Chondrocyte (in vitro differentiated cells): ENCODE data around the gene IL1RAP. TPM values are rescaled to one million over a fixed set of nuclear protein-coding genes. Genes with fewer than 3 reads are reported as not detected.

Source experiments
- DNase-seq: peaks from one replicate; pipeline ENCODE4 v3.0.0; 2021; ENCODE audit warnings: mixed read lengths, low spot score
- H3K27ac Mint-ChIP-seq: one replicate; pipeline ENCODE4 v1.8.0; 2021; ENCODE audit warnings: mild to moderate bottlenecking, moderate library complexity, mixed read lengths; ENCODE audit not compliant: unreplicated experiment
- H3K27me3 Mint-ChIP-seq: 2 replicates; pipeline ENCODE4 v1.8.0; 2021; ENCODE audit warnings: low read depth, mixed read lengths
- H3K36me3 Mint-ChIP-seq: 2 replicates; pipeline ENCODE4 v1.8.0; 2021; ENCODE audit warnings: low read depth, mixed read lengths
- H3K4me1 Mint-ChIP-seq: 2 replicates; pipeline ENCODE4 v1.8.0; 2021; ENCODE audit warnings: low read depth, mild to moderate bottlenecking, mixed read lengths
- H3K4me3 Mint-ChIP-seq: one replicate; pipeline ENCODE4 v1.8.0; 2021; ENCODE audit warnings: mild to moderate bottlenecking, moderate library complexity, mixed read lengths; ENCODE audit not compliant: unreplicated experiment
- H3K9me3 Mint-ChIP-seq: 2 replicates; pipeline ENCODE4 v1.8.0; 2021; ENCODE audit warnings: low read depth, mixed read lengths
- total RNA-seq: library from RNA; stranded (reverse); gene quantifications from 3 replicates; pipeline ENCODE4 v1.2.1, GENCODE V29; 2021
- TF ChIP-seq, protein P1 (sequence below): fragments of 200-600 bp; sonication (generic); IDR thresholded peaks from 2 replicates; pipeline ENCODE4 v1.5.0; 2021; ENCODE audit warnings: antibody characterized with exemption, mild to moderate bottlenecking, moderate library complexity

IL1RAP gene
- total RNA-seq, 1 donor from 2014 or later = 30.4 TPM

DNA sequence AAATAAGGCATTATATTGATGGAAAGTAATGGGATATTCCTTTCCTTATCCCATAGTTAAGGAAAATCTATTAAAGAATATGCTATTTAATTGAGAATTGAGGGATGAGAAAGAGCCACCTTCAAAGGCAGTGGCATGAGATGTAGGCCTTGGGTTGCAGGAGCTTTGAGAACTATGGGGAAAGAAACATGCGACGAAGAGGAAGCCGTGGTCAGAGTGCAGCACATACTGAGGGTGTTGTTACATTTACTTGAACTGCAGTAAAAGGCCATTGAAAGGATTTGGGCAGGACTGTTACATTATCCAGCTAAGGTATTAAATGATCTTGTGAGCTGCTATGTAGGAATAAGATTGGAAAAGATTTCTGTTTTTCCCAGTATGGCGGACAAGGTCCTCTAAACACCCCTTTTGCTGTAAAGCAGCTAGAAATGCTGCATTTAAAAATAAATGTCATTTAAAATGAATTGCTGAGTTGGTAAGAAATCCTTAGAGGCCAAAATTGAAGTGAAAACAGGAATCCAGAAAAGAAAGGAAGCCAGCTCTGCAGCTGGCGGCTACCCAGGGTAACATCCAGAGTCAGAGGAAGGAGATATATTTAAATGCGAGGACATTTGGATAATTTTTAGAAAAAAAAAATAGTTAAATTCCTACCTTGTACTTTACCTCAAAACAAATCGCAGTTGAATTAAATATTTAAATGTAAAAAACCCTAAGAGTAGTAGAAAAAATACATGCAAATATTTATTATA lies 61.7 kb downstream of the IL1RAP start:
- no peak overlapping the region for H3K4me3 Mint-ChIP-seq
- TF ChIP-seq, protein P1, sequence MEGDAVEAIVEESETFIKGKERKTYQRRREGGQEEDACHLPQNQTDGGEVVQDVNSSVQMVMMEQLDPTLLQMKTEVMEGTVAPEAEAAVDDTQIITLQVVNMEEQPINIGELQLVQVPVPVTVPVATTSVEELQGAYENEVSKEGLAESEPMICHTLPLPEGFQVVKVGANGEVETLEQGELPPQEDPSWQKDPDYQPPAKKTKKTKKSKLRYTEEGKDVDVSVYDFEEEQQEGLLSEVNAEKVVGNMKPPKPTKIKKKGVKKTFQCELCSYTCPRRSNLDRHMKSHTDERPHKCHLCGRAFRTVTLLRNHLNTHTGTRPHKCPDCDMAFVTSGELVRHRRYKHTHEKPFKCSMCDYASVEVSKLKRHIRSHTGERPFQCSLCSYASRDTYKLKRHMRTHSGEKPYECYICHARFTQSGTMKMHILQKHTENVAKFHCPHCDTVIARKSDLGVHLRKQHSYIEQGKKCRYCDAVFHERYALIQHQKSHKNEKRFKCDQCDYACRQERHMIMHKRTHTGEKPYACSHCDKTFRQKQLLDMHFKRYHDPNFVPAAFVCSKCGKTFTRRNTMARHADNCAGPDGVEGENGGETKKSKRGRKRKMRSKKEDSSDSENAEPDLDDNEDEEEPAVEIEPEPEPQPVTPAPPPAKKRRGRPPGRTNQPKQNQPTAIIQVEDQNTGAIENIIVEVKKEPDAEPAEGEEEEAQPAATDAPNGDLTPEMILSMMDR = no peak
- H3K36me3 Mint-ChIP-seq = peaks cover 1% of the 10 kb centered on the region
- H3K27ac Mint-ChIP-seq = no peak overlapping the region
- peaks cover 11% of the 10 kb centered on the region for H3K4me1 Mint-ChIP-seq
- no peaks in the 10 kb centered on the region for H3K27me3 Mint-ChIP-seq
- no peaks in the 10 kb centered on the region for H3K9me3 Mint-ChIP-seq
- no peak for DNase-seq

DNA sequence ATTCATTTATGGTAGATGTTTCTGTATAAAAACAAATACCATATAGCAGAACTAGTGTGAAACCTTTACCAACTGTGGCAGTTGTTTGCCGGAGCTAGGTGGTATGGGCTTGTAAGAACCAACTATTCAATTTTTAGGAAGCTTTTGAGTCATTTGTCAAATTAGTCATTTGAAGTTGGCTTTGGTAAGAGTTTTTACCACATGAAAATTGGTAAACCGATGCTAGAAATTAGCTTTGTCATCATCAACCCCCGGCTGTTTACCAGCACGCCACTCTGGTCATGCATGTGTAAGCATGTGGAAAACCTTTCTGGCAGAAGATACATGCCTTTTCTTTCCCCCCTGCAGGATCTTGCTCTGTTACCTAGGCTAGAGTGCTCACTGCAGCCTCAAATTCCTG lies 63.3 kb downstream of the IL1RAP start:
- no peaks in the 10 kb centered on the region for H3K9me3 Mint-ChIP-seq

DNA sequence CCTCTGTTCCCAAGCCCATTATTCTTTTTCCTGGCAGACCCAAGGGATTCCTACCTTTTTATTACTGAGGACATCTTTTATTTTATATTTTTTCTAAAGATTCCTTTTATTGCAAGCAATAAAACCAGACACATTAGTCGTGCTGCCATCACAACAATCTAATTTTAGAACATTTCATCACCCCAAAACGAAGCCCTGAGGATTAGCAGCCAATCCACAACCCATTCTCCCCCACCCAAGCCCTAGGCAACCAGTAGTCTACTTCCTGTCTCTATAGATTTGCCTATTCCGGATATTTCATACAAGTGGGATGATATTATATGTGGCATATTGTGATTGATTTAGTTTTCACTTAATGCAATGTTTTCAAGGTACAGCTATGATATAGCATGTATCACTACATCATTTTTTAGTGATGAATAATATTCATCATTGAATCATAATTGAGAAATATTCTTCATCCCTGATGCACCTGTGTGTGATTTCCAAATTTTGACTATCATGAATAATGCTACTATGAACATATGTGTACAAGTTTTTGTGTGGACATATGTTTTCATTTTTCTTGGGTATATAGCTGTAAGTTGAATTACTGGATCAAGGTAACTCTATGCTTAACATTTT lies 65.7 kb downstream of the IL1RAP start:
- no peaks in the 10 kb centered on the region for H3K9me3 Mint-ChIP-seq
- H3K4me1 Mint-ChIP-seq = peaks cover 16% of the 10 kb centered on the region
- H3K27ac Mint-ChIP-seq = no peak overlapping the region
- H3K36me3 Mint-ChIP-seq = peaks cover 2% of the 10 kb centered on the region
- no peak for DNase-seq
- H3K4me3 Mint-ChIP-seq = no peak overlapping the region
- TF ChIP-seq, protein P1 = no peak
- no peaks in the 10 kb centered on the region for H3K27me3 Mint-ChIP-seq

More for the DNA sequence above, 63.3 kb downstream of the IL1RAP start:
- Mint-ChIP-seq H3K4me3 (no peak overlapping the region), H3K27me3 (no peaks in the 10 kb centered on the region), H3K4me1 (peaks cover 16% of the 10 kb centered on the region), H3K27ac (peak overlapping the region; percentile 32), H3K36me3 (peaks cover under 1% of the 10 kb centered on the region)
- DNase-seq = no peak
- TF ChIP-seq, protein P1 = no peak

DNA sequence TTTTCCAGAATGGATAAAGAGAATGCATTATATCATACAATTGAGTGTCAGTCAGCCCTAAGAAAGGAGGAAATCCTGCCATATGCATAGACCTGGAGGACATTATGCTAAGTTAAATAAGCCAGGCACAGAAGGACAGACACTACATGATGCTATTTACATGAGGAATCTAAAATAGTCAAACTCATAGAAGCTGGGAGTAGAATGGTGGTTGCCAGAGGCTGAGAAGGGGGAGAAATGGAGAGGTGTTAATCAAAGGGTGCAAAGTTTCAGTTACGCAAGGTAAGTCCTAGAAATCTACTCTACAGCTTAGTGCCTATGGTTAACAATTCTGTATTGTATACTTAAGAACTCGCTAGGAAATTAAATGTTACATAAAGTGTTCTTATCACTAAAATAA lies 66.5 kb downstream of the IL1RAP start:
- Mint-ChIP-seq H3K9me3 (no peaks in the 10 kb centered on the region), H3K4me1 (peaks cover 18% of the 10 kb centered on the region), H3K27ac (no peak overlapping the region), H3K27me3 (no peaks in the 10 kb centered on the region), H3K4me3 (no peak overlapping the region), H3K36me3 (peaks cover 2% of the 10 kb centered on the region)
- DNase-seq = no peak
- TF ChIP-seq, protein P1 = no peak

DNA sequence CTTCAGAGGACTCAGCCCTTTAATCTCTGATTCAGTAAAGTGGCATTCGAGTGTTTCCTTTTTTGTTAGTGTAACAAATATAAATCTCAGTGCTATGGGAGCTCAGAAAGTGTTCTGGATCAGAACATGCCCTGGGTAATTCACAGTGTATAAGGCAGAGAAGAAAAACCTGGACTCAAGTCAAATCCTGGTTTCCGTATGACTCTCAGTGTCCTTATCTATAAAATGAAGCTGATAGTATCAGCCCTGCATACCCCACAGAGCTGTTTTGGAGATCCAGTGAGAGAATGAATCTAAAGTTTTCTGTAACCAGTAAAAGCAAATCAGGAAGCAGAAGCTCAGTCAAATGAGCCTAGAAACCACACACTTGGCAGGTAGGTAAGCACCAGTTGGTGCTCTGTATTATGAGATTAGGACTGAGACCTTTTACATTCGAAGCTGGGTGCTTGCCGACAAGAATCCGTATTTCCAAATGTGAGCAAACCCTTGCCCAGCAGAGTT lies 67.2 kb downstream of the IL1RAP start:
- peaks cover 2% of the 10 kb centered on the region for H3K36me3 Mint-ChIP-seq
- H3K4me1 Mint-ChIP-seq = peaks cover 21% of the 10 kb centered on the region
- H3K27me3 Mint-ChIP-seq = no peaks in the 10 kb centered on the region
- peak overlapping the region; percentile 28 for H3K27ac Mint-ChIP-seq
- DNase-seq = no peak
- TF ChIP-seq, protein P1 = no peak
- H3K9me3 Mint-ChIP-seq = no peaks in the 10 kb centered on the region
- no peak overlapping the region for H3K4me3 Mint-ChIP-seq
